HepG2 (cell line): ENCODE results near the gene CLASP2. TPM values are rescaled to one million over a fixed set of nuclear protein-coding genes. Genes with fewer than 3 reads are reported as not detected.

Experiments
- ATAC-seq: fragments of 200-7000 bp; cut with Tn5 transposase; 3 replicates; pipeline ENCODE4 v1.9.1; 2020; ENCODE audit warnings: mild to moderate bottlenecking, moderate library complexity
- BruUV-seq: library from RNA; stranded (reverse); fragments of 400-500 nt; replicated peaks from 2 replicates; lab custom pipeline; 2021; lab: Mats Ljungman, UMichigan
- CTCF ChIA-PET: fragments of 300-600 bp; formaldehyde crosslinking; extraction: SDS; loops from one replicate; lab custom pipeline; 2021; ENCODE audit warnings: low total read pairs, inconsistent platforms, low intra/inter-chr PET ratio; lab: Yijun Ruan, JAX
- POLR2A ChIA-PET: fragments of 350-600 bp; sonication (Branson Sonifier 250); formaldehyde crosslinking; loops from one replicate; lab custom pipeline; 2020; ENCODE audit warnings: antibody characterized with exemption, inconsistent platforms; lab: Yijun Ruan, JAX
- DNase-seq: peaks from one replicate; pipeline ENCODE4 v3.0.0-alpha.2; 2015; ENCODE audit warnings: low spot score
- FAIRE-seq: peaks from 3 replicates; lab custom pipeline; 2011; peaks lifted over from hg19 to GRCh38; lab: Jason Lieb, UNC
- H2AFZ ChIP-seq: one replicate; pipeline ENCODE4 v1.6.1; 2011; ENCODE audit warnings: low read length, inconsistent platforms
- H3K27ac ChIP-seq: fragments of 300-600 bp; 3 replicates; pipeline ENCODE4 v1.8.0; 2011; ENCODE audit warnings: mixed run types, mild to moderate bottlenecking, mixed read lengths, low read length, inconsistent platforms; ENCODE audit not compliant: insufficient read depth; ENCODE audit errors: extremely low read length
- H3K27me3 ChIP-seq, 2 experiments: fragments of 200-600 bp in 1 of 2; 2 replicates in 1 of 2; 3 replicates in 1 of 2; pipeline versions ENCODE4 v1.6.0 to v1.8.0; 2011; ENCODE audit warnings: low read length in 2 of 2, mild to moderate bottlenecking in 2 of 2, moderate library complexity in 2 of 2, inconsistent platforms in 1 of 2; ENCODE audit not compliant: insufficient read depth in 2 of 2, control insufficient read depth in 1 of 2
- H3K36me3 ChIP-seq, 2 experiments: fragments of 200-600 bp in 1 of 2; replicated peaks in 1 of 2; 2 replicates in 1 of 2; 3 replicates in 1 of 2; pipeline versions ENCODE4 v1.5.1 to v1.8.0; 2011; ENCODE audit warnings: low read length in 2 of 2, inconsistent platforms in 1 of 2; ENCODE audit not compliant: insufficient read depth in 2 of 2, control insufficient read depth in 1 of 2
- H3K4me1 ChIP-seq: 2 replicates; pipeline ENCODE4 v1.5.1; 2012; ENCODE audit warnings: low read length, inconsistent platforms; ENCODE audit not compliant: insufficient read depth
- H3K4me2 ChIP-seq: 2 replicates; pipeline ENCODE4 v1.6.0; 2011; ENCODE audit warnings: low read depth, low read length, inconsistent platforms
- H3K4me3 ChIP-seq, 3 experiments: fragments of 200-600 bp in 1 of 3; sonication (generic), shearing (Covaris generic) in 1 of 3; replicated peaks in 1 of 3; 2 replicates each; pipeline ENCODE4 v1.5.1; 2011 to 2016; ENCODE audit warnings: low read length in 3 of 3, inconsistent platforms in 2 of 3, low read depth in 2 of 3, mild to moderate bottlenecking in 2 of 3, control low read depth in 1 of 3, mixed read lengths in 1 of 3; ENCODE audit not compliant: insufficient read depth in 1 of 3
- H3K79me2 ChIP-seq: one replicate; pipeline ENCODE4 v1.6.1; 2011; ENCODE audit warnings: low read length, inconsistent platforms; ENCODE audit not compliant: insufficient read depth
- H3K9ac ChIP-seq: 2 replicates; pipeline ENCODE4 v1.6.0; 2011; ENCODE audit warnings: mild to moderate bottlenecking, low read depth, low read length, inconsistent platforms; ENCODE audit not compliant: insufficient read depth
- H3K9me3 ChIP-seq: 2 replicates; pipeline ENCODE4 v1.5.1; 2012; ENCODE audit warnings: mild to moderate bottlenecking, low read length
- H4K20me1 ChIP-seq: 2 replicates; pipeline ENCODE4 v1.6.0; 2011; ENCODE audit warnings: inconsistent platforms, mild to moderate bottlenecking, low read length, moderate library complexity; ENCODE audit not compliant: insufficient read depth
- AGO2 ChIP-seq: fragments of 200-400 bp; formaldehyde crosslinking; optimal IDR thresholded peaks from 2 replicates; pipeline ENCODE3; 2017; ENCODE audit warnings: mild to moderate bottlenecking, low read depth, low read length, moderate library complexity
- MAFG ChIP-seq: sonication (generic); formaldehyde crosslinking; IDR thresholded peaks from 2 replicates; pipeline ENCODE4 v1.5.1; 2020; ENCODE audit warnings: mild to moderate bottlenecking, missing genetic modification reagents
- SMARCC2 ChIP-seq: fragments of 450-650 bp; IDR thresholded peaks from 2 replicates; pipeline ENCODE4 v1.6.1; 2017; ENCODE audit warnings: antibody characterized with exemption, mild to moderate bottlenecking
- SRSF1 ChIP-seq: fragments of 200-400 bp; formaldehyde crosslinking; optimal IDR thresholded peaks from 2 replicates; pipeline ENCODE3; 2017; ENCODE audit warnings: mild to moderate bottlenecking, low read depth, low read length, moderate library complexity
- TBP ChIP-seq: sonication (generic); formaldehyde crosslinking; IDR thresholded peaks from 2 replicates; pipeline ENCODE4 v1.5.0; 2020; ENCODE audit warnings: missing genetic modification reagents
- ZNF121 ChIP-seq: sonication (generic); formaldehyde crosslinking; IDR thresholded peaks from 2 replicates; pipeline ENCODE4 v1.5.0; 2020; ENCODE audit warnings: mild to moderate bottlenecking, missing genetic modification reagents
- ZNF441 ChIP-seq: sonication (generic); formaldehyde crosslinking; IDR thresholded peaks from 2 replicates; pipeline ENCODE4 v1.7.0; 2021; ENCODE audit warnings: missing genetic modification reagents, borderline replicate concordance
- ZNF749 ChIP-seq: sonication (generic); formaldehyde crosslinking; IDR thresholded peaks from 2 replicates; pipeline ENCODE4 v1.8.0; 2022; ENCODE audit warnings: mild to moderate bottlenecking, missing genetic modification reagents, moderate library complexity, borderline replicate concordance
- WGBS: methylation state at CpG from one replicate; pipeline ENCODE4 v1.1.6; 2017; ENCODE audit warnings: low lambda C conversion rate; 5-methylcytosine and 5-hydroxymethylcytosine counted together
- in situ Hi-C: cut with HindIII; loops from 2 replicates; pipeline ENCODE4 v1.10.0; 2017; ENCODE audit warnings: low pct_unique_long_range_greater_than_20kb; ENCODE audit not compliant: extremely low pct_ligation_motif_present
- intact Hi-C: fragments of 100-400 bp; cut with micrococcal nuclease; formaldehyde crosslinking; loops from one replicate; pipeline ENCODE4 v1.10.0; 2022; ENCODE audit not compliant: unreplicated experiment
- polyA plus RNA-seq, 8 experiments: library from polyadenylated mRNA; depleted of rRNA in 3 of 8; stranded (reverse) in 7 of 8; unstranded in 1 of 8; fragments of >200 nt; fragmentation: Illumina TruSeq in 4 of 8; extraction: Trizol in 4 of 8; gene quantifications; 2 replicates each; pipeline versions ENCODE4 v1.2.1 to v1.2.3, GENCODE V29; 2011 to 2016; ENCODE audit warnings: low read depth in 4 of 8, missing spikeins in 1 of 8, mixed read lengths in 1 of 8; ENCODE audit not compliant: insufficient read depth in 1 of 8
- total RNA-seq, 5 experiments: library from RNA; depleted of rRNA; stranded (reverse); fragments of >200 nt; fragmentation: Illumina TruSeq; extraction: Trizol; gene quantifications; 2 replicates each; pipeline ENCODE4 v1.2.3, GENCODE V29; 2016; ENCODE audit warnings: low read depth in 1 of 5
- TF ChIP-seq, protein P1 (sequence below): sonication (generic); formaldehyde crosslinking; IDR thresholded peaks from 2 replicates; pipeline ENCODE4 v1.8.0; 2022; ENCODE audit warnings: missing genetic modification reagents, low read depth, mild to moderate bottlenecking, borderline replicate concordance
- TF ChIP-seq, protein P2 (sequence below): IDR thresholded peaks from 2 replicates; pipeline ENCODE4 v1.6.1; 2016; ENCODE audit warnings: low read depth
- TF ChIP-seq, protein P3 (sequence below): sonication (generic); formaldehyde crosslinking; IDR thresholded peaks from 2 replicates; pipeline ENCODE4 v1.4.0; 2020; ENCODE audit warnings: mild to moderate bottlenecking, missing genetic modification reagents
- TF ChIP-seq, protein P4 (sequence below): sonication (generic); formaldehyde crosslinking; IDR thresholded peaks from 2 replicates; pipeline ENCODE4 v1.5.0; 2020; ENCODE audit warnings: missing genetic modification reagents, mild to moderate bottlenecking, borderline replicate concordance

CLASP2 gene
- total and polyA plus RNA-seq, 2 of the 13 experiments (the other 11 are each of a cell fraction or from before 2014, with no cell fraction given) = 15.7 to 34.8 TPM

DNA sequence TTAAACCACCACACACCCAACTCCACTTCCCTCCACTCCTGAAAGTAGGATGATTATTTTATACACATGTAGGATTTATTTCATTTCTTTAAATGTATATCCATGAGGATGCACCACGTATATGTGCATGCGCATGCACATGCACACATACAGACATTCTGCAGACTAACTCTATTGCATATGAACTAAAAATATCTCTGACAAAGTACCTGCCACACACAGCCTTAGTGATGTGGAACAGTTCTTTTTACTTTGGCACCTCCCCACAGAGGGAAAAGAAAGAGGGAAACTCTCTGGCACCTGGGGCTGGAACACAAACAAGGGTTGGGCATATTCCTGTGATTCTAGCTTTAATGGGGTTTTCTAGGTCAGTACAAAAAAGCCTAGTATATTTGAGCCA is 138.2 kb downstream of the CLASP2 start:
- FAIRE-seq = no peak
- H3K4me2 ChIP-seq = no peak overlapping the region
- no peak overlapping the region for H3K4me3 ChIP-seq
- BruUV-seq = no TSS peak
- no peaks in the 10 kb centered on the region for H3K27me3 ChIP-seq
- no peak overlapping the region for H3K9ac ChIP-seq
- in situ Hi-C loops = no loop called here
- no peak overlapping the region for H2AFZ ChIP-seq
- TF ChIP-seq ZNF441 (CRISPR knock-in tag) = no peak
- TF ChIP-seq SMARCC2 = no peak
- TF ChIP-seq SRSF1 = no peak
- TF ChIP-seq, protein P1, sequence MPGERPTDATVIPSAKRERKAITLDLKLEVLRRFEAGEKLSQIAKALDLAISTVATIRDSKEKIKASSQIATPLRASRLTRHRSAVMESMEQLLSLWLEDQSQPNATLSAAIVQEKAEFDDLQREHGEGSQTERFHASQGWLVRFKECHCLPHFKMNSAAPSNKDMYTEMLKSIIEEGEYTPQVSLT (CRISPR knock-in tag) = no peak
- no peak for TF ChIP-seq ZNF121
- no peak for TF ChIP-seq MAFG (CRISPR knock-in tag)
- ChIA-PET CTCF (no interaction called here), POLR2A (no interaction called here)
- intact Hi-C loops = loop anchor here (5.0 kb wide), 1 partner anchor 138 kb away; the partner anchor contains the start of gene UBP1
- ATAC-seq = no peak
- H3K9me3 ChIP-seq = no peaks in the 10 kb centered on the region
- no peak for DNase-seq
- peak overlapping the region; percentile 36 for H3K27ac ChIP-seq
- H3K4me1 ChIP-seq = peaks cover 60% of the 10 kb centered on the region
- no peaks in the 10 kb centered on the region for H4K20me1 ChIP-seq
- no peaks in the 10 kb centered on the region for H3K79me2 ChIP-seq
- WGBS = 100% methylated on average over 2 of the region's 2 CpGs
- peaks cover 0 to 6% of the 10 kb centered on the region in 2 experiments; a peak in 3 of 5 replicates for H3K36me3 ChIP-seq

DNA sequence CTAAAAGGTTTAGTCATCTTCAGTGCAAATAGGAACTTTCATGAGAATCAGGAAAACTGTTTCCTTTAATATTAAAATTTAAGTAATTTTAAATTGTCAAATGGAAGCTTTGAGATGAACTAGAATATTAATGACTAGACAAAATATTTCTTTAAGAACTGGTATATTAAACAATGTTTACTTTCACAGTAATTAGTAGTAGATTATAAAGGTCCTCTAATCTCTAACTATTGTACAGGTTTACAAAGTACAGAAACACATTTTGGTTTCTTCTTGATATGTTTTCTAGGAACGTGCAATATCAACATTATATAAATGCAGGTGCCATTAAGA is 138.9 kb downstream of the CLASP2 start:
- in situ Hi-C loops = no loop called here
- H3K79me2 ChIP-seq = no peaks in the 10 kb centered on the region
- 100% methylated on average over 1 of the region's 1 CpG for WGBS
- peaks cover 67% of the 10 kb centered on the region for H3K4me1 ChIP-seq
- no peak overlapping the region for H2AFZ ChIP-seq
- FAIRE-seq (no peak), DNase-seq (no peak), ATAC-seq (no peak)
- no peak overlapping the region for H3K9ac ChIP-seq
- CTCF ChIA-PET = no interaction called here
- no peaks in the 10 kb centered on the region for H3K9me3 ChIP-seq
- POLR2A ChIA-PET = no interaction called here
- no peaks in the 10 kb centered on the region for H3K27me3 ChIP-seq
- no peaks in the 10 kb centered on the region for H4K20me1 ChIP-seq
- no peak overlapping the region for H3K4me3 ChIP-seq
- peak overlapping the region; percentile 61 for H3K27ac ChIP-seq
- no peak overlapping the region for H3K4me2 ChIP-seq
- no TSS peak for BruUV-seq
- intact Hi-C loops = loop anchor here (5.0 kb wide), 1 partner anchor 137 kb away; the partner anchor contains the start of gene UBP1
- peaks cover 0 to 6% of the 10 kb centered on the region in 2 experiments; a peak in 3 of 5 replicates for H3K36me3 ChIP-seq
- TF ChIP-seq, protein P2, sequence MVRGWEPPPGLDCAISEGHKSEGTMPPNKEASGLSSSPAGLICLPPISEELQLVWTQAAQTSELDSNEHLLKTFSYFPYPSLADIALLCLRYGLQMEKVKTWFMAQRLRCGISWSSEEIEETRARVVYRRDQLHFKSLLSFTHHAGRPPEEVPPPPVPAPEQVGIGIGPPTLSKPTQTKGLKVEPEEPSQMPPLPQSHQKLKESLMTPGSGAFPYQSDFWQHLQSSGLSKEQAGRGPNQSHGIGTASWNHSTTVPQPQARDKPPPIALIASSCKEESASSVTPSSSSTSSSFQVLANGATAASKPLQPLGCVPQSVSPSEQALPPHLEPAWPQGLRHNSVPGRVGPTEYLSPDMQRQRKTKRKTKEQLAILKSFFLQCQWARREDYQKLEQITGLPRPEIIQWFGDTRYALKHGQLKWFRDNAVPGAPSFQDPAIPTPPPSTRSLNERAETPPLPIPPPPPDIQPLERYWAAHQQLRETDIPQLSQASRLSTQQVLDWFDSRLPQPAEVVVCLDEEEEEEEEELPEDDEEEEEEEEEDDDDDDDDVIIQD (CRISPR knock-in tag) = 0 out of 2 replicates have a peak, but pooled peaks have one; percentile 2
- TF ChIP-seq ZNF749 (CRISPR knock-in tag) (no peak), AGO2 (no peak), TBP (CRISPR knock-in tag) (no peak)
- TF ChIP-seq, protein P3, sequence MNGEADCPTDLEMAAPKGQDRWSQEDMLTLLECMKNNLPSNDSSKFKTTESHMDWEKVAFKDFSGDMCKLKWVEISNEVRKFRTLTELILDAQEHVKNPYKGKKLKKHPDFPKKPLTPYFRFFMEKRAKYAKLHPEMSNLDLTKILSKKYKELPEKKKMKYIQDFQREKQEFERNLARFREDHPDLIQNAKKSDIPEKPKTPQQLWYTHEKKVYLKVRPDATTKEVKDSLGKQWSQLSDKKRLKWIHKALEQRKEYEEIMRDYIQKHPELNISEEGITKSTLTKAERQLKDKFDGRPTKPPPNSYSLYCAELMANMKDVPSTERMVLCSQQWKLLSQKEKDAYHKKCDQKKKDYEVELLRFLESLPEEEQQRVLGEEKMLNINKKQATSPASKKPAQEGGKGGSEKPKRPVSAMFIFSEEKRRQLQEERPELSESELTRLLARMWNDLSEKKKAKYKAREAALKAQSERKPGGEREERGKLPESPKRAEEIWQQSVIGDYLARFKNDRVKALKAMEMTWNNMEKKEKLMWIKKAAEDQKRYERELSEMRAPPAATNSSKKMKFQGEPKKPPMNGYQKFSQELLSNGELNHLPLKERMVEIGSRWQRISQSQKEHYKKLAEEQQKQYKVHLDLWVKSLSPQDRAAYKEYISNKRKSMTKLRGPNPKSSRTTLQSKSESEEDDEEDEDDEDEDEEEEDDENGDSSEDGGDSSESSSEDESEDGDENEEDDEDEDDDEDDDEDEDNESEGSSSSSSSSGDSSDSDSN (CRISPR knock-in tag) = no peak
- TF ChIP-seq, protein P4, sequence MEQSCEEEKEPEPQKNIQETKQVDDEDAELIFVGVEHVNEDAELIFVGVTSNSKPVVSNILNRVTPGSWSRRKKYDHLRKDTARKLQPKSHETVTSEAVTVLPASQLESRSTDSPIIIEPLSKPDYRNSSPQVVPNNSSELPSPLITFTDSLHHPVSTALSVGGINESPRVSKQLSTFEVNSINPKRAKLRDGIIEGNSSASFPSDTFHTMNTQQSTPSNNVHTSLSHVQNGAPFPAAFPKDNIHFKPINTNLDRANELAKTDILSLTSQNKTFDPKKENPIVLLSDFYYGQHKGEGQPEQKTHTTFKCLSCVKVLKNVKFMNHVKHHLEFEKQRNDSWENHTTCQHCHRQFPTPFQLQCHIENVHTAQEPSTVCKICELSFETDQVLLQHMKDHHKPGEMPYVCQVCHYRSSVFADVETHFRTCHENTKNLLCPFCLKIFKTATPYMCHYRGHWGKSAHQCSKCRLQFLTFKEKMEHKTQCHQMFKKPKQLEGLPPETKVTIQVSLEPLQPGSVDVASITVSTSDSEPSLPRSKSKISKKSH = no peak
